ENCODE results near the gene MTIF3. TPM values are rescaled to one million over a fixed set of nuclear protein-coding genes. Genes with fewer than 3 reads are reported as not detected.

The MTIF3 gene
- total RNA-seq, 1 experiment from 2014 or later: 41.8 TPM

DNA sequence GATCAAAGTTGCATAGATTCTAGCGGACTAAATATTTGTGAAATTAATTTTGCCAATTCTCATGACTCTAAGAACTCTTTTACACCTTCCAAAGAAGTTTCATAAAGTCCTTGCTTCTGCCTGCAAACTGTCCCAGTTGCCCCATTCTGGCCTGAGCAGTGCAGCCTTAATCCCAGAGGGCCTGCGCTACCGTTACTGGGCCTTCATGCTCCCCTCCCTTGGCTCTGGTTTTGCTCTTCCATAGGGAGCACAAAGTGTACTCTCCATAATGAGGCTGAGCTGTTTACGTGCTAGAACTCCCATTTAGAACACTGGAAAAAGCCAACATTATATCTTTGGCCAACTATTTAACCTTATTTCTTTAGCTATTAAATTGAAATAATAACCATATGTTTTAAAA lies 2.1 kb downstream of the MTIF3 start:
- H3K4me3 ChIP-seq (ENCODE audit: low read depth, low read length): peak overlapping the region; percentile 3; the same call in 1 of the 2 replicates
- Mint-ChIP-seq H3K9me3 (ENCODE audit: unreplicated experiment) (no peaks in the 10 kb centered on the region), H3K4me1 (ENCODE audit: low read depth, unreplicated experiment) (peaks cover 14% of the 10 kb centered on the region), H3K36me3 (ENCODE audit: insufficient read depth, unreplicated experiment) (peaks cover 19% of the 10 kb centered on the region), H3K4me3 (ENCODE audit: unreplicated experiment) (peak overlapping the region; percentile 2), H3K27ac (ENCODE audit: unreplicated experiment) (no peak overlapping the region), H3K27me3 (ENCODE audit: insufficient read depth, unreplicated experiment) (no peaks in the 10 kb centered on the region)
- BruUV-seq (replicated peaks): no TSS peak
- H3K36me3 ChIP-seq (ENCODE audit: control insufficient read depth, insufficient read depth, low read length): no peaks in the 10 kb centered on the region
- no peak for DNase-seq
- TF ChIP-seq, protein P1, sequence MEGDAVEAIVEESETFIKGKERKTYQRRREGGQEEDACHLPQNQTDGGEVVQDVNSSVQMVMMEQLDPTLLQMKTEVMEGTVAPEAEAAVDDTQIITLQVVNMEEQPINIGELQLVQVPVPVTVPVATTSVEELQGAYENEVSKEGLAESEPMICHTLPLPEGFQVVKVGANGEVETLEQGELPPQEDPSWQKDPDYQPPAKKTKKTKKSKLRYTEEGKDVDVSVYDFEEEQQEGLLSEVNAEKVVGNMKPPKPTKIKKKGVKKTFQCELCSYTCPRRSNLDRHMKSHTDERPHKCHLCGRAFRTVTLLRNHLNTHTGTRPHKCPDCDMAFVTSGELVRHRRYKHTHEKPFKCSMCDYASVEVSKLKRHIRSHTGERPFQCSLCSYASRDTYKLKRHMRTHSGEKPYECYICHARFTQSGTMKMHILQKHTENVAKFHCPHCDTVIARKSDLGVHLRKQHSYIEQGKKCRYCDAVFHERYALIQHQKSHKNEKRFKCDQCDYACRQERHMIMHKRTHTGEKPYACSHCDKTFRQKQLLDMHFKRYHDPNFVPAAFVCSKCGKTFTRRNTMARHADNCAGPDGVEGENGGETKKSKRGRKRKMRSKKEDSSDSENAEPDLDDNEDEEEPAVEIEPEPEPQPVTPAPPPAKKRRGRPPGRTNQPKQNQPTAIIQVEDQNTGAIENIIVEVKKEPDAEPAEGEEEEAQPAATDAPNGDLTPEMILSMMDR (IDR thresholded peaks at IDR 0.05; ENCODE audit: insufficient read depth in 1 of 2, low read depth in 1 of 2, low read length in 1 of 2, severe bottlenecking in 1 of 2, unreplicated experiment in 1 of 2): no peak
- H3K4me1 ChIP-seq: peaks cover 16% of the 10 kb centered on the region
- H3K27me3 ChIP-seq (replicated peaks; ENCODE audit: control insufficient read depth, insufficient read depth, low read length): no peaks in the 10 kb centered on the region
- CTCF ChIA-PET: interaction anchor here (1.2 kb wide), 1 partner anchor 24 kb away, joined by 4 read pairs; no protein-coding TSS in a partner anchor
- intact Hi-C loops (cut with micrococcal nuclease; ENCODE audit: unreplicated experiment): no loop called here
- POLR2A ChIA-PET: interaction anchor here (1.4 kb wide), 1 partner anchor 45 kb away, joined by 4 read pairs; no protein-coding TSS in a partner anchor
- no peaks in the 10 kb centered on the region for H3K9me3 ChIP-seq

DNA sequence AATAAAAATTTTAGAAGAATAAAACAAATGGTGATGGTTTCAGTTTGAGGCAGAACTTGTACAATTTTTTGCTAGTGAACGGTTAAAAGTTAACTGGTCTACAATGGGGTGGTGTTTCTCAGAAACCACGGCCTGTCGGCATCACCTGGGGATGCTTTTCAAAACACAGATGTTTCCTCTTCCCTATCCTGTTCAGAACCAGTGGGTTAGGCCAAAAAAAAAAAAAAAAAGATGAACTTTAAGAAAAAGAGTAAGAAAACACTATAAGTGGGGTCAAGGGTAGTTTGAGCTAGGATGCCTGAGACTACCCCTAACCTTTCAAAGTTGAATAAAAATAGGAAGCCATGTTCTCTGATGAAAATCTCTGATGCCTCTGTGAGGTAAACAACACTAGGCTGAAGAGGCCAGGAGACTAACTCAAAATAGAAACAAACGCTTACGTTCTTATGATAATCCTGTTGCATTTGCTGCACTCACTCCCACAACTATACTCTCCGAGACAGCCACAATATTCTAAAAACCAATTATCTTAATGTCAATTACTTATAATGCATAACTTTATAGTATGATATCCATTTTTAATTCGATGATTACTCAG lies 3.3 kb downstream of the MTIF3 start:
- DNase-seq: no peak
- POLR2A ChIA-PET: no interaction called here
- no TSS peak for BruUV-seq (replicated peaks)
- Histone ChIP-seq H3K36me3 (ENCODE audit: control insufficient read depth, insufficient read depth, low read length) (no peaks in the 10 kb centered on the region), H3K4me1 (peaks cover 26% of the 10 kb centered on the region), H3K27me3 (replicated peaks; ENCODE audit: control insufficient read depth, insufficient read depth, low read length) (no peaks in the 10 kb centered on the region), H3K9me3 (no peaks in the 10 kb centered on the region), H3K4me3 (ENCODE audit: low read depth, low read length) (no peak overlapping the region)
- intact Hi-C loops (cut with micrococcal nuclease; ENCODE audit: unreplicated experiment): no loop called here
- CTCF ChIA-PET: interaction anchor here (0.6 to 1.2 kb wide), 3 partner anchors 23 to 43 kb away, joined by 3 to 6 read pairs (median 4); no protein-coding TSS in a partner anchor
- Mint-ChIP-seq H3K9me3 (ENCODE audit: unreplicated experiment) (no peaks in the 10 kb centered on the region), H3K4me1 (ENCODE audit: low read depth, unreplicated experiment) (peaks cover 22% of the 10 kb centered on the region), H3K27ac (ENCODE audit: unreplicated experiment) (no peak overlapping the region), H3K27me3 (ENCODE audit: insufficient read depth, unreplicated experiment) (no peaks in the 10 kb centered on the region), H3K36me3 (ENCODE audit: insufficient read depth, unreplicated experiment) (peaks cover 23% of the 10 kb centered on the region), H3K4me3 (ENCODE audit: unreplicated experiment) (no peak overlapping the region)
- TF ChIP-seq, protein P1 (IDR thresholded peaks at IDR 0.05; ENCODE audit: insufficient read depth in 1 of 2, low read depth in 1 of 2, low read length in 1 of 2, severe bottlenecking in 1 of 2, unreplicated experiment in 1 of 2): no peak

DNA sequence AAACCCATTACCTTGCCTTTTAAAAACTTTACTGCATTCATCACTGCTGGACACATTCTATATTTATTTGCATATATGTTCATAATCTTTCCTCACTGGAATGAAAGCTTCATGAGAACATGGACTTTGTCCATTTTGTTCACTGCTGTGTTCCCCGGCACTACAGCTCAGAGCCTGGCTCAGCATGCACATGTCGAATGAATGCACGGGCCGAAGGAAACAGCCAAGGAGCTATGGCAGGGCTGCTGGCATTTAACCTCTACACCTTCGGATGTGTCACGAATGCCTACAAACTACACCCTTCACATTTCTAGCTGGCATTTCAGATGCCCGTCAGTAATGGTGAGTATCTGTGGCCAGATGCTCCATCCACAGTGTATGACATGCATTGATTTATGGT lies 7.6 kb downstream of the MTIF3 start:
- TF ChIP-seq, protein P1 (IDR thresholded peaks at IDR 0.05; ENCODE audit: insufficient read depth in 1 of 2, low read depth in 1 of 2, low read length in 1 of 2, severe bottlenecking in 1 of 2, unreplicated experiment in 1 of 2): no peak
- H3K27me3 ChIP-seq (replicated peaks; ENCODE audit: control insufficient read depth, insufficient read depth, low read length): no peaks in the 10 kb centered on the region
- H3K36me3 ChIP-seq (ENCODE audit: control insufficient read depth, insufficient read depth, low read length): no peaks in the 10 kb centered on the region; the same call in 1 of the 2 replicates
- peaks cover 26% of the 10 kb centered on the region for H3K4me1 Mint-ChIP-seq (ENCODE audit: low read depth, unreplicated experiment)
- intact Hi-C loops (cut with micrococcal nuclease; ENCODE audit: unreplicated experiment): loop anchor here (1.0 to 2.0 kb wide), 2 partner anchors 8 to 18 kb away; partner anchors contain the start of genes GTF3A and MTIF3
- BruUV-seq (replicated peaks): no TSS peak
- H3K36me3 Mint-ChIP-seq (ENCODE audit: insufficient read depth, unreplicated experiment): peaks cover 14% of the 10 kb centered on the region
- peak overlapping the region; percentile 68 for H3K4me3 Mint-ChIP-seq (ENCODE audit: unreplicated experiment)
- peak overlapping the region; percentile 81 for H3K27ac Mint-ChIP-seq (ENCODE audit: unreplicated experiment)
- H3K9me3 Mint-ChIP-seq (ENCODE audit: unreplicated experiment): no peaks in the 10 kb centered on the region
- H3K9me3 ChIP-seq: no peaks in the 10 kb centered on the region
- DNase-seq: no peak
- no peaks in the 10 kb centered on the region for H3K27me3 Mint-ChIP-seq (ENCODE audit: insufficient read depth, unreplicated experiment)
- peak overlapping the region; percentile 23 for H3K4me3 ChIP-seq (ENCODE audit: low read depth, low read length)
- CTCF ChIA-PET: interaction anchor here (0.9 to 2.1 kb wide), 8 partner anchors 8 to 384 kb away, joined by 3 to 12 read pairs (median 6); no protein-coding TSS in a partner anchor
- POLR2A ChIA-PET: interaction anchor here (1.0 to 1.8 kb wide), 3 partner anchors 8 to 178 kb away, joined by 3 to 20 read pairs (median 4); no protein-coding TSS in a partner anchor
- H3K4me1 ChIP-seq: peaks cover 26% of the 10 kb centered on the region

Measured in Caco-2 (cell line).